Measurements from ENCODE around the gene ANKRD26. TPM values are rescaled to one million over a fixed set of nuclear protein-coding genes. Genes with fewer than 3 reads are reported as not detected.

Gene ANKRD26
- total and polyA plus RNA-seq, 12 donors = 1.9 to 12.2 (median 10.4) TPM

GRCh38 chr10:27138277-27138676 is 38.0 kb upstream of the ANKRD26 start:
- no peak overlapping the region for H3K27ac ChIP-seq
- intact Hi-C loops (cut with DNase I) = no loop called here
- peaks cover 0 to 100% (median 30%) of the 10 kb centered on the region in 9 donors for H3K36me3 ChIP-seq
- no peaks in the 10 kb centered on the region for H3K9me3 ChIP-seq
- TF ChIP-seq CTCF (IDR thresholded peaks at IDR 0.05) = no peak
- H3K4me3 ChIP-seq = no peak overlapping the region
- 86 to 87% methylated on average over 3 of the region's 3 CpGs for WGBS, 2 donors
- H3K27me3 ChIP-seq = no peaks in the 10 kb centered on the region
- ATAC-seq (no peak), DNase-seq (no peak)
- no peaks in the 10 kb centered on the region for H3K4me1 ChIP-seq

GRCh38 chr10:27134371-27134770 is 34.1 kb upstream of the ANKRD26 start:
- ATAC-seq (no peak), DNase-seq (no peak)
- 94 to 97% methylated on average over 3 of the region's 3 CpGs for WGBS, 2 donors
- intact Hi-C loops (cut with DNase I) = no loop called here
- Histone ChIP-seq H3K27ac (no peak overlapping the region), H3K27me3 (no peaks in the 10 kb centered on the region), H3K4me1 (peaks cover 0 to 6% (median 0%) of the 10 kb centered on the region in 9 donors), H3K4me3 (no peak overlapping the region), H3K9me3 (no peaks in the 10 kb centered on the region), H3K36me3 (peaks cover 0 to 100% (median 50%) of the 10 kb centered on the region in 9 donors)
- no peak for TF ChIP-seq CTCF (IDR thresholded peaks at IDR 0.05)

- ATAC-seq (no peak), DNase-seq (no peak)
- Histone ChIP-seq H3K36me3 (peaks cover 0 to 73% (median 32%) of the 10 kb centered on the region in 9 donors), H3K4me3 (no peak overlapping the region), H3K9me3 (peaks cover 0 to 18% (median 0%) of the 10 kb centered on the region in 11 donors), H3K27ac (no peak overlapping the region), H3K4me1 (no peaks in the 10 kb centered on the region), H3K27me3 (no peaks in the 10 kb centered on the region)
- 97% methylated on average over 3 of the region's 3 CpGs for WGBS, 2 donors
- no peak for TF ChIP-seq CTCF (IDR thresholded peaks at IDR 0.05)
- intact Hi-C loops (cut with DNase I) = no loop called here
Observed at GRCh38 chr10:27108165-27108564, 7.9 kb upstream of the ANKRD26 start.

- 88 to 89% methylated on average over 5 of the region's 5 CpGs for WGBS, 2 donors
Observed at GRCh38 chr10:27104919-27105318, 4.6 kb upstream of the ANKRD26 start.

More at GRCh38 chr10:27104919-27105318, 4.6 kb upstream of the ANKRD26 start:
- TF ChIP-seq CTCF (IDR thresholded peaks at IDR 0.05) = no peak
- intact Hi-C loops (cut with DNase I) = loop anchor here in 2 of 10 donors (5.0 kb wide), 1 partner anchor 52 kb away; the partner anchor contains the start of gene MASTL (in 2 of the 2)
- ATAC-seq = no peak
- Histone ChIP-seq H3K27ac (no peak overlapping the region), H3K27me3 (no peaks in the 10 kb centered on the region), H3K4me3 (no peak overlapping the region), H3K4me1 (peaks cover 0 to 8% (median 5%) of the 10 kb centered on the region in 9 donors), H3K9me3 (peaks cover 0 to 18% (median 0%) of the 10 kb centered on the region in 11 donors), H3K36me3 (peaks cover 0 to 41% (median 8%) of the 10 kb centered on the region in 9 donors)
- DNase-seq = no peak

All from heart right ventricle (tissue), 16 donors.